ENCODE results near the gene NWD2.

Gene NWD2

DNA sequence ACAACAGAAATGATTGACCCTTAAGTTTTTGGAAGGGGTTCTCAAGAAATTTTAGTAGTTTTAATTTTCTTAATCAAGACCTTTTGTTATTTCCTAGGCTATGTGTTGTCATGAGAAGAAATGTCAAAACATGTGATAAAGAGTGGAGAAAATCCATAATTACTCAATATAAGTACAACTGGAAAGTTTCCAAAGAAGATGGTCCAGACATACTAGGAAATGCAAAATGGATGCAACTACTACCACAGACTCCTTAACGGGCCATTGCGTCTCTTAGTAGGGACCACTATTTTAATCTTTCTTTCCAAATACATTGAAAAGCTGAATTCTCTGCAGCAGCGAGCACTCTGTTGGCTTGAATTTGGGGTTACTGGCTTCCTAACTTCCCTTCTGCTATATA, 148.8 kb downstream of the NWD2 start:
- DNase-seq (ENCODE audit: low read depth in 1 of 2, low spot score in 1 of 2) = no peak
- no peaks in the 10 kb centered on the region for H3K27me3 ChIP-seq (ENCODE audit: insufficient read depth, poor library complexity, severe bottlenecking)
- H3K27ac ChIP-seq (replicated peaks) = peak overlapping the region; percentile 32
- H3K4me3 ChIP-seq (replicated peaks; ENCODE audit: insufficient read depth, low read length) = no peak overlapping the region
- no peak for TF ChIP-seq GABPA (IDR thresholded peaks at IDR 0.05; ENCODE audit: low read depth)
- TF ChIP-seq, protein P1, sequence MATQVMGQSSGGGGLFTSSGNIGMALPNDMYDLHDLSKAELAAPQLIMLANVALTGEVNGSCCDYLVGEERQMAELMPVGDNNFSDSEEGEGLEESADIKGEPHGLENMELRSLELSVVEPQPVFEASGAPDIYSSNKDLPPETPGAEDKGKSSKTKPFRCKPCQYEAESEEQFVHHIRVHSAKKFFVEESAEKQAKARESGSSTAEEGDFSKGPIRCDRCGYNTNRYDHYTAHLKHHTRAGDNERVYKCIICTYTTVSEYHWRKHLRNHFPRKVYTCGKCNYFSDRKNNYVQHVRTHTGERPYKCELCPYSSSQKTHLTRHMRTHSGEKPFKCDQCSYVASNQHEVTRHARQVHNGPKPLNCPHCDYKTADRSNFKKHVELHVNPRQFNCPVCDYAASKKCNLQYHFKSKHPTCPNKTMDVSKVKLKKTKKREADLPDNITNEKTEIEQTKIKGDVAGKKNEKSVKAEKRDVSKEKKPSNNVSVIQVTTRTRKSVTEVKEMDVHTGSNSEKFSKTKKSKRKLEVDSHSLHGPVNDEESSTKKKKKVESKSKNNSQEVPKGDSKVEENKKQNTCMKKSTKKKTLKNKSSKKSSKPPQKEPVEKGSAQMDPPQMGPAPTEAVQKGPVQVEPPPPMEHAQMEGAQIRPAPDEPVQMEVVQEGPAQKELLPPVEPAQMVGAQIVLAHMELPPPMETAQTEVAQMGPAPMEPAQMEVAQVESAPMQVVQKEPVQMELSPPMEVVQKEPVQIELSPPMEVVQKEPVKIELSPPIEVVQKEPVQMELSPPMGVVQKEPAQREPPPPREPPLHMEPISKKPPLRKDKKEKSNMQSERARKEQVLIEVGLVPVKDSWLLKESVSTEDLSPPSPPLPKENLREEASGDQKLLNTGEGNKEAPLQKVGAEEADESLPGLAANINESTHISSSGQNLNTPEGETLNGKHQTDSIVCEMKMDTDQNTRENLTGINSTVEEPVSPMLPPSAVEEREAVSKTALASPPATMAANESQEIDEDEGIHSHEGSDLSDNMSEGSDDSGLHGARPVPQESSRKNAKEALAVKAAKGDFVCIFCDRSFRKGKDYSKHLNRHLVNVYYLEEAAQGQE (IDR thresholded peaks at IDR 0.05; ENCODE audit: insufficient replicate concordance, low read depth) = no peak
- no peak for TF ChIP-seq POLR2AphosphoS5 (IDR thresholded peaks at IDR 0.05; ENCODE audit: low read depth)
- TF ChIP-seq SPI1 (IDR thresholded peaks at IDR 0.05; ENCODE audit: borderline replicate concordance, low read depth) = no peak; the same call in 1 of the 2 replicates
- TF ChIP-seq, protein P2, sequence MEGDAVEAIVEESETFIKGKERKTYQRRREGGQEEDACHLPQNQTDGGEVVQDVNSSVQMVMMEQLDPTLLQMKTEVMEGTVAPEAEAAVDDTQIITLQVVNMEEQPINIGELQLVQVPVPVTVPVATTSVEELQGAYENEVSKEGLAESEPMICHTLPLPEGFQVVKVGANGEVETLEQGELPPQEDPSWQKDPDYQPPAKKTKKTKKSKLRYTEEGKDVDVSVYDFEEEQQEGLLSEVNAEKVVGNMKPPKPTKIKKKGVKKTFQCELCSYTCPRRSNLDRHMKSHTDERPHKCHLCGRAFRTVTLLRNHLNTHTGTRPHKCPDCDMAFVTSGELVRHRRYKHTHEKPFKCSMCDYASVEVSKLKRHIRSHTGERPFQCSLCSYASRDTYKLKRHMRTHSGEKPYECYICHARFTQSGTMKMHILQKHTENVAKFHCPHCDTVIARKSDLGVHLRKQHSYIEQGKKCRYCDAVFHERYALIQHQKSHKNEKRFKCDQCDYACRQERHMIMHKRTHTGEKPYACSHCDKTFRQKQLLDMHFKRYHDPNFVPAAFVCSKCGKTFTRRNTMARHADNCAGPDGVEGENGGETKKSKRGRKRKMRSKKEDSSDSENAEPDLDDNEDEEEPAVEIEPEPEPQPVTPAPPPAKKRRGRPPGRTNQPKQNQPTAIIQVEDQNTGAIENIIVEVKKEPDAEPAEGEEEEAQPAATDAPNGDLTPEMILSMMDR (IDR thresholded peaks at IDR 0.05; ENCODE audit: insufficient read depth, low read length) = no peak

DNA sequence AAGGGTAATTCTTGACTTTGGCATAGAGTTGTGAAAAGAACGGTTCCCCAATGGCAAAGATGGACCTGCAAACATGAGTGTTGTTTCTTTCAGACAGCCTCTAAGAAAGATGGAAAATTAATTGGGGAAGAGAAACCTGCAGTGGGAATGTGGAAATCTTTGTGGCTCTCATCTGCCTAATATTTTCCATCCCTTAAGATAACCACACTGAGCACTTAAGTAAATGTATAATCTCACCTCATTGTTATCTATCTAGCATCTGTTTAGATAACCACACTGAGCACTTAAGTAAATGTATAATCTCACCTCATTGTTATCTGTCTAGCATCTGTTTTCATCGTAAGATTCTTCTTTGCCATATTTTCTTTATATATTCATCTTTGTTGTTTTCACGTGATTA, 149.3 kb downstream of the NWD2 start:
- H3K27ac ChIP-seq (replicated peaks) = peak overlapping the region; percentile 32
- TF ChIP-seq, protein P2 (IDR thresholded peaks at IDR 0.05; ENCODE audit: insufficient read depth, low read length) = no peak
- no peak for TF ChIP-seq POLR2AphosphoS5 (IDR thresholded peaks at IDR 0.05; ENCODE audit: low read depth)
- TF ChIP-seq GABPA (IDR thresholded peaks at IDR 0.05; ENCODE audit: low read depth) = no peak
- TF ChIP-seq SPI1 (IDR thresholded peaks at IDR 0.05; ENCODE audit: borderline replicate concordance, low read depth) = no peak
- TF ChIP-seq, protein P1 (IDR thresholded peaks at IDR 0.05; ENCODE audit: insufficient replicate concordance, low read depth) = no peak
- H3K4me3 ChIP-seq (replicated peaks; ENCODE audit: insufficient read depth, low read length) = no peak overlapping the region
- H3K27me3 ChIP-seq (ENCODE audit: insufficient read depth, poor library complexity, severe bottlenecking) = no peaks in the 10 kb centered on the region
- DNase-seq (ENCODE audit: low read depth in 1 of 2, low spot score in 1 of 2) = peak in 1 of 2 experiments; percentile 4

DNA sequence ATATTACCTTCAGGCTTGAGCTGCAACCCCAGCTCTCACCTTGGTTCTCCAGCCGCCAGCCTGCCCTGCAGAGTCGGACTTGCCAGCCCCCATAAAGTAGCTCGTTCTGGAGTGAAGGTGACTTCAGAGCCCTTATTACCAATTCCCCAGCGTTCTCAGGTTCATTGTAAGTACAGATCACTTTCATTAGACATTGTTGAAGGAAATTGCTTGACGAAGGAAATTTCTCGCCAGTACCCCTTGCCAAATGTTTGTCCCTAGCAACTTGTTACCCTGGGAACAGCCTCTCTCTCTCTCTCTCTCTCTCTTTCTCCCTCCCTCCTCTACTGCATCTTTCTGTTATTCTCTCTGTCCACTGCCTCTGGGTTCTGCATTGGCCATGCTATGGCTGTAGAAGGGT, 153.0 kb downstream of the NWD2 start:
- H3K27me3 ChIP-seq (ENCODE audit: insufficient read depth, poor library complexity, severe bottlenecking) = no peaks in the 10 kb centered on the region
- no peak overlapping the region for H3K4me3 ChIP-seq (replicated peaks; ENCODE audit: insufficient read depth, low read length)
- no peak overlapping the region for H3K27ac ChIP-seq (replicated peaks)
- no peak for DNase-seq (ENCODE audit: low read depth in 1 of 2, low spot score in 1 of 2)
- TF ChIP-seq POLR2AphosphoS5 (IDR thresholded peaks at IDR 0.05; ENCODE audit: low read depth) = no peak
- TF ChIP-seq, protein P1 (IDR thresholded peaks at IDR 0.05; ENCODE audit: insufficient replicate concordance, low read depth) = no peak
- no peak for TF ChIP-seq SPI1 (IDR thresholded peaks at IDR 0.05; ENCODE audit: borderline replicate concordance, low read depth)
- TF ChIP-seq, protein P2 (IDR thresholded peaks at IDR 0.05; ENCODE audit: insufficient read depth, low read length) = no peak
- TF ChIP-seq GABPA (IDR thresholded peaks at IDR 0.05; ENCODE audit: low read depth) = no peak
